ENCODE data around the gene PRUNE2.

The PRUNE2 gene

DNA sequence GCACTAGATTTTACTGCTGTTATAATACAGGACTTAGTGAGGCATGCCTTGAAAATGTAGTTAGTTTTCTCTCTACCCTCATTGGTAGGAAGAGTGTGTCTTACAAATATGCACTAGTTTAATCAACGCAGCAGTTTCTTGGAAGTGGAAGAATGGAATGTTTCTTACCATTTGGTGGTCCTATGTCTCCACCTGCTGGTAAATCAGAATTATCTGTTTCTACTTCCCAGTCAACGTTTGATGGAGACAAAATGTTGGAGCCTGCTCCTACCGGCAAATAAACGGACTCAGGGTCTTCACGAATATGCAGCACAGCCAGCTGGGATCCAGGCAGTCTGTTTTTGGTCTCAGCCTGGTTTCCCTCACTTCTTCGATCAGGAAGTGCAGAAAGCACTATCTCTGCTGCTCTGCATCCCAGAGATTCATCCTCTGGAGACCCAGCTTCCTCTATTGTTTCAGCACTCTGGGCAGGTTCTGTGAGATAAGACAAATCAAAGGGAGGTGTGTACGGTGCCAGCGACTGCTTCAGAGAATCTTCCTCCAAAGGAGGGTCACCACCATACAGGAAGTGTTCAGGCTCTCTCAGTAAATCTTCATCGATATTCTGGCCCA is 201.2 kb downstream of the PRUNE2 start:
- Histone ChIP-seq H4K20me1 (ENCODE audit: low read depth, low read length) (no peaks in the 10 kb centered on the region), H3K9me2 (replicated peaks; ENCODE audit: insufficient read depth, low read length) (no peaks in the 10 kb centered on the region), H3K79me2 (ENCODE audit: insufficient read depth, low read length) (no peaks in the 10 kb centered on the region), H3K9ac (ENCODE audit: low read length) (no peak overlapping the region), H3F3A (ENCODE audit: insufficient read depth) (no peaks in the 10 kb centered on the region), H2AFZ (ENCODE audit: low read depth, low read length, severe bottlenecking) (no peak overlapping the region), H3K27me3 (ENCODE audit: low read length) (no peaks in the 10 kb centered on the region), H3K4me2 (ENCODE audit: low read depth, low read length, poor library complexity, severe bottlenecking) (no peak overlapping the region), H3K36me3 (ENCODE audit: low read length) (no peaks in the 10 kb centered on the region), H3K4me3 (ENCODE audit: insufficient read depth, low read length, poor library complexity, severe bottlenecking) (no peak overlapping the region), H3K27ac (ENCODE audit: low read depth, low read length) (no peak overlapping the region), H3K9me3 (ENCODE audit: insufficient read depth, low read length) (no peaks in the 10 kb centered on the region)
- TF ChIP-seq, protein P1, sequence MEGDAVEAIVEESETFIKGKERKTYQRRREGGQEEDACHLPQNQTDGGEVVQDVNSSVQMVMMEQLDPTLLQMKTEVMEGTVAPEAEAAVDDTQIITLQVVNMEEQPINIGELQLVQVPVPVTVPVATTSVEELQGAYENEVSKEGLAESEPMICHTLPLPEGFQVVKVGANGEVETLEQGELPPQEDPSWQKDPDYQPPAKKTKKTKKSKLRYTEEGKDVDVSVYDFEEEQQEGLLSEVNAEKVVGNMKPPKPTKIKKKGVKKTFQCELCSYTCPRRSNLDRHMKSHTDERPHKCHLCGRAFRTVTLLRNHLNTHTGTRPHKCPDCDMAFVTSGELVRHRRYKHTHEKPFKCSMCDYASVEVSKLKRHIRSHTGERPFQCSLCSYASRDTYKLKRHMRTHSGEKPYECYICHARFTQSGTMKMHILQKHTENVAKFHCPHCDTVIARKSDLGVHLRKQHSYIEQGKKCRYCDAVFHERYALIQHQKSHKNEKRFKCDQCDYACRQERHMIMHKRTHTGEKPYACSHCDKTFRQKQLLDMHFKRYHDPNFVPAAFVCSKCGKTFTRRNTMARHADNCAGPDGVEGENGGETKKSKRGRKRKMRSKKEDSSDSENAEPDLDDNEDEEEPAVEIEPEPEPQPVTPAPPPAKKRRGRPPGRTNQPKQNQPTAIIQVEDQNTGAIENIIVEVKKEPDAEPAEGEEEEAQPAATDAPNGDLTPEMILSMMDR (IDR thresholded peaks at IDR 0.05; ENCODE audit: insufficient read depth, low read length, poor library complexity, severe bottlenecking): peak; percentile 38
- TF ChIP-seq EZH2phosphoT487 (conservative IDR thresholded peaks at IDR 0.05; ENCODE audit: low read length): no peak

DNA sequence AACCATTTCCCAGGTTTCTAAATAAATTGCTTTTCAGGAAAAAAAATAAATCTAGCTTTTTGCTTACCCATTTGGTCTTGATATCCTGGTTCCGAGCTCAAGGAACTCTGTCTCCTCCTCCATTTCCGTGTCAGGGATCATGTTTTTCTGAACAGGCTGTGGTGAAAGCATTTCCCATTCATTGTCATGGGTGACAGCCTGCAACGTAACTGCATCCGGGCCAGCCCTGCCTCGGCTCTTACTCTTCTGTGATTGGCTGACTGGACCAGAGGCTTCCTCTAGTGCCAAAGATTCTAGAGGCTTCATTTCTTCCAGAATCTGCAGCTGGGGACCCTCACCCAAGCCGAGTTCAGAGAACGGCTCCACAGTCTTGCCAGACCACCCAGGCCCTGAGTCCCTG is 202.6 kb downstream of the PRUNE2 start:
- no peaks in the 10 kb centered on the region for H3K79me2 ChIP-seq (ENCODE audit: insufficient read depth, low read length)
- TF ChIP-seq EZH2phosphoT487 (conservative IDR thresholded peaks at IDR 0.05; ENCODE audit: low read length): no peak
- TF ChIP-seq, protein P1 (IDR thresholded peaks at IDR 0.05; ENCODE audit: insufficient read depth, low read length, poor library complexity, severe bottlenecking): no peak
- H3K27me3 ChIP-seq (ENCODE audit: low read length): no peaks in the 10 kb centered on the region
- no peaks in the 10 kb centered on the region for H3K36me3 ChIP-seq (ENCODE audit: low read length)
- H3K9me2 ChIP-seq (replicated peaks; ENCODE audit: insufficient read depth, low read length): no peaks in the 10 kb centered on the region
- no peaks in the 10 kb centered on the region for H4K20me1 ChIP-seq (ENCODE audit: low read depth, low read length)
- no peak overlapping the region for H3K9ac ChIP-seq (ENCODE audit: low read length)
- no peak overlapping the region for H2AFZ ChIP-seq (ENCODE audit: low read depth, low read length, severe bottlenecking)
- H3F3A ChIP-seq (ENCODE audit: insufficient read depth): no peaks in the 10 kb centered on the region
- no peaks in the 10 kb centered on the region for H3K9me3 ChIP-seq (ENCODE audit: insufficient read depth, low read length)
- H3K4me3 ChIP-seq (ENCODE audit: insufficient read depth, low read length, poor library complexity, severe bottlenecking): no peak overlapping the region
- no peak overlapping the region for H3K4me2 ChIP-seq (ENCODE audit: low read depth, low read length, poor library complexity, severe bottlenecking)
- H3K27ac ChIP-seq (ENCODE audit: low read depth, low read length): no peak overlapping the region

DNA sequence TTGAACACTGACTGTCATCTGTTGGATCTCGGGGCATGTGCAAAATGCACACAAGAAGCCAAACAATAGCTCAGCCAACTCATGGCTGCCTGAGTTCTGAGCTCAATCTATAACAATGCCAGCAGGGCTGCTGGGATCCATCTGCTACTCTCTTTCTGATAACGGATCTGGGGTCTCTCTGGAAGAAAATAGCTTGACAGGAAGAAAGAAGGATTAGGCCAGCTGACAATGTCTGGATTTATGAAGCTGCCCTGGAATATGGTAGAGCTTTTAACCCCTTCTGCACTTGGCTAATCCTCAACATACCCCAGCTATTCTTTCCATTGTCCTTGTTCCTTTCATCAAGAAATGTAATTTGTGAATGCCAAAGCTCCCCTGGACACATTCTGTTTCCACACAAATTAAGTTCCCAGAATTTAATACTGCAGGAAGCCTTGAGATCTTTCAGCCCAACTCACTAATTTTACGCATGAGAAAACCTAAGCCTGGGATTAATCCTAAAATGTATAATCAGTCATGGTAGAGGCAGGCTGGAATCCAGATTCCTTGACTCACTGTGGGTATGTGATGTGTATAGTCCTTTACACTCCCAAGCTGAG is 204.4 kb downstream of the PRUNE2 start:
- H3F3A ChIP-seq (ENCODE audit: insufficient read depth): no peaks in the 10 kb centered on the region
- H3K79me2 ChIP-seq (ENCODE audit: insufficient read depth, low read length): no peaks in the 10 kb centered on the region
- no peaks in the 10 kb centered on the region for H3K27me3 ChIP-seq (ENCODE audit: low read length)
- no peak overlapping the region for H2AFZ ChIP-seq (ENCODE audit: low read depth, low read length, severe bottlenecking)
- no peaks in the 10 kb centered on the region for H3K9me2 ChIP-seq (replicated peaks; ENCODE audit: insufficient read depth, low read length)
- H3K36me3 ChIP-seq (ENCODE audit: low read length): no peaks in the 10 kb centered on the region
- no peak overlapping the region for H3K4me3 ChIP-seq (ENCODE audit: insufficient read depth, low read length, poor library complexity, severe bottlenecking)
- H3K9ac ChIP-seq (ENCODE audit: low read length): no peak overlapping the region
- no peaks in the 10 kb centered on the region for H3K9me3 ChIP-seq (ENCODE audit: insufficient read depth, low read length)
- no peak overlapping the region for H3K4me2 ChIP-seq (ENCODE audit: low read depth, low read length, poor library complexity, severe bottlenecking)
- no peak overlapping the region for H3K27ac ChIP-seq (ENCODE audit: low read depth, low read length)
- H4K20me1 ChIP-seq (ENCODE audit: low read depth, low read length): no peaks in the 10 kb centered on the region
- TF ChIP-seq, protein P1 (IDR thresholded peaks at IDR 0.05; ENCODE audit: insufficient read depth, low read length, poor library complexity, severe bottlenecking): no peak
- TF ChIP-seq EZH2phosphoT487 (conservative IDR thresholded peaks at IDR 0.05; ENCODE audit: low read length): no peak
